ENCODE results near the gene THOC2. TPM values are rescaled to one million over a fixed set of nuclear protein-coding genes. Genes with fewer than 3 reads are reported as not detected.

The THOC2 gene
- total and polyA plus RNA-seq, 2 donors (not counting 1 experiment from before 2014, with no cell fraction given): 34.7 to 113 TPM

DNA sequence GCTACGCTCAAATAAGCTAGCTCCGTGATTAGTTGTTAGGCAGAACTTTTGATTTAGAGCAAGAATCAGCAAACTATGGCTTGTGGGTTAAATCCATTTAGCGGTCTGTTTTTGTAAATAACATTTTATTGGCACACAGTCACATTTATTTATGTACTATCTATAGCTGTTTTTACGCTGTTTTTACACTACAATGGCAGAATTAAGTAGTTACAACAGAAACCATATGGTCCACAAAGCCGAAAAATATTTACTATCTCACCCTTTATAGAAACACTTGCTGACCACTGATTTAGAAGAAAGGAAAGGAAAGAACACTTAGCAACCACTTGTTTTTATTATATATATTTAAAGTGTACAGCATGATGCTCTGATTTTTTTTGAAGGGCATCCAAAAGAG, 41.1 kb downstream of the THOC2 start:
- POLR2A ChIA-PET: interaction anchor here (0.6 kb wide), 1 partner anchor 92 kb away, joined by 9 read pairs; no protein-coding TSS in a partner anchor
- DNase-seq (no peak), ATAC-seq (ENCODE audit: low read depth) (no peak)
- Histone ChIP-seq H3K9me3 (ENCODE audit: control extremely low read depth in 1 of 3, control insufficient read depth in 2 of 3, insufficient read depth in 1 of 3, low read length in 2 of 3) (no peaks in the 10 kb centered on the region), H3K27ac (ENCODE audit: low read length in 2 of 2) (no peak overlapping the region), H3K4me2 (replicated peaks; ENCODE audit: low read depth, low read length, poor library complexity, severe bottlenecking) (no peak overlapping the region), H2AFZ (ENCODE audit: insufficient read depth, low read depth, low read length, poor library complexity, severe bottlenecking) (no peak overlapping the region), H3K27me3 (replicated peaks in 1 of 4; ENCODE audit: control extremely low read depth in 1 of 4, control insufficient read depth in 3 of 4, insufficient read depth in 4 of 4, low read length in 3 of 4) (no peaks in the 10 kb centered on the region), H3K4me3 (ENCODE audit: control extremely low read depth in 1 of 5, extremely low read depth in 1 of 5, insufficient read depth in 1 of 5, low read depth in 2 of 5, low read length in 4 of 5) (no peak overlapping the region), H3K9ac (ENCODE audit: low read length) (no peak overlapping the region), H3K36me3 (replicated peaks in 1 of 2; ENCODE audit: control extremely low read depth in 1 of 2, control insufficient read depth in 1 of 2, extremely low read depth in 1 of 2, insufficient read depth in 2 of 2, low read length in 1 of 2) (peaks cover 0 to 16% of the 10 kb centered on the region in 2 experiments), H4K20me1 (ENCODE audit: control insufficient read depth, insufficient read depth, low read length, poor library complexity, severe bottlenecking) (no peaks in the 10 kb centered on the region), H3K4me1 (ENCODE audit: control insufficient read depth in 2 of 2, insufficient read depth in 2 of 2, low read length in 2 of 2) (no peaks in the 10 kb centered on the region), H3K79me2 (ENCODE audit: control insufficient read depth, insufficient read depth, low read length) (no peaks in the 10 kb centered on the region)
- H3K4me1 Mint-ChIP-seq: no peaks in the 10 kb centered on the region
- no peak for TF ChIP-seq EZH2 (IDR thresholded peaks at IDR 0.05; ENCODE audit: borderline replicate concordance, insufficient read depth, low read depth, low read length, poor library complexity, severe bottlenecking)
- TF ChIP-seq, protein P1, sequence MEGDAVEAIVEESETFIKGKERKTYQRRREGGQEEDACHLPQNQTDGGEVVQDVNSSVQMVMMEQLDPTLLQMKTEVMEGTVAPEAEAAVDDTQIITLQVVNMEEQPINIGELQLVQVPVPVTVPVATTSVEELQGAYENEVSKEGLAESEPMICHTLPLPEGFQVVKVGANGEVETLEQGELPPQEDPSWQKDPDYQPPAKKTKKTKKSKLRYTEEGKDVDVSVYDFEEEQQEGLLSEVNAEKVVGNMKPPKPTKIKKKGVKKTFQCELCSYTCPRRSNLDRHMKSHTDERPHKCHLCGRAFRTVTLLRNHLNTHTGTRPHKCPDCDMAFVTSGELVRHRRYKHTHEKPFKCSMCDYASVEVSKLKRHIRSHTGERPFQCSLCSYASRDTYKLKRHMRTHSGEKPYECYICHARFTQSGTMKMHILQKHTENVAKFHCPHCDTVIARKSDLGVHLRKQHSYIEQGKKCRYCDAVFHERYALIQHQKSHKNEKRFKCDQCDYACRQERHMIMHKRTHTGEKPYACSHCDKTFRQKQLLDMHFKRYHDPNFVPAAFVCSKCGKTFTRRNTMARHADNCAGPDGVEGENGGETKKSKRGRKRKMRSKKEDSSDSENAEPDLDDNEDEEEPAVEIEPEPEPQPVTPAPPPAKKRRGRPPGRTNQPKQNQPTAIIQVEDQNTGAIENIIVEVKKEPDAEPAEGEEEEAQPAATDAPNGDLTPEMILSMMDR (IDR thresholded peaks at IDR 0.05): no peak
- no peaks in the 10 kb centered on the region for H3K27me3 Mint-ChIP-seq
- no CpG with 5 or more reads among the region's 5 CpGs for WGBS (ENCODE audit: insufficient coverage)
- CTCF ChIA-PET: no interaction called here
- H3K27ac Mint-ChIP-seq: no peak overlapping the region
- H3K9me3 Mint-ChIP-seq (ENCODE audit: insufficient read depth): no peaks in the 10 kb centered on the region
- intact Hi-C loops (cut with micrococcal nuclease): no loop called here
- no peak overlapping the region for H3K4me3 Mint-ChIP-seq

- TF ChIP-seq, protein P1 (IDR thresholded peaks at IDR 0.05): no peak
- TF ChIP-seq EZH2 (IDR thresholded peaks at IDR 0.05; ENCODE audit: borderline replicate concordance, insufficient read depth, low read depth, low read length, poor library complexity, severe bottlenecking): no peak
- Histone ChIP-seq H4K20me1 (ENCODE audit: control insufficient read depth, insufficient read depth, low read length, poor library complexity, severe bottlenecking) (no peaks in the 10 kb centered on the region), H3K36me3 (replicated peaks in 1 of 2; ENCODE audit: control extremely low read depth in 1 of 2, control insufficient read depth in 1 of 2, extremely low read depth in 1 of 2, insufficient read depth in 2 of 2, low read length in 1 of 2) (peaks cover 0 to 13% of the 10 kb centered on the region in 2 experiments), H2AFZ (ENCODE audit: insufficient read depth, low read depth, low read length, poor library complexity, severe bottlenecking) (no peak overlapping the region), H3K4me1 (ENCODE audit: control insufficient read depth in 2 of 2, insufficient read depth in 2 of 2, low read length in 2 of 2) (no peaks in the 10 kb centered on the region), H3K4me3 (ENCODE audit: control extremely low read depth in 1 of 5, extremely low read depth in 1 of 5, insufficient read depth in 1 of 5, low read depth in 2 of 5, low read length in 4 of 5) (no peak overlapping the region), H3K27ac (ENCODE audit: low read length in 2 of 2) (no peak overlapping the region), H3K9ac (ENCODE audit: low read length) (no peak overlapping the region), H3K4me2 (replicated peaks; ENCODE audit: low read depth, low read length, poor library complexity, severe bottlenecking) (no peak overlapping the region), H3K27me3 (replicated peaks in 1 of 4; ENCODE audit: control extremely low read depth in 1 of 4, control insufficient read depth in 3 of 4, insufficient read depth in 4 of 4, low read length in 3 of 4) (no peaks in the 10 kb centered on the region), H3K9me3 (ENCODE audit: control extremely low read depth in 1 of 3, control insufficient read depth in 2 of 3, insufficient read depth in 1 of 3, low read length in 2 of 3) (no peaks in the 10 kb centered on the region), H3K79me2 (ENCODE audit: control insufficient read depth, insufficient read depth, low read length) (no peaks in the 10 kb centered on the region)
- no peak for DNase-seq
- Mint-ChIP-seq H3K27ac (no peak overlapping the region), H3K4me3 (no peak overlapping the region), H3K27me3 (no peaks in the 10 kb centered on the region), H3K9me3 (ENCODE audit: insufficient read depth) (no peaks in the 10 kb centered on the region), H3K4me1 (peaks cover 4% of the 10 kb centered on the region)
- no peak for ATAC-seq (ENCODE audit: low read depth)
- POLR2A ChIA-PET: no interaction called here
- no CpG with 5 or more reads among the region's 1 CpG for WGBS (ENCODE audit: insufficient coverage)
- intact Hi-C loops (cut with micrococcal nuclease): no loop called here
- CTCF ChIA-PET: no interaction called here
Measured at GRCh38 chrX:123688524-123688923, 44.3 kb downstream of the THOC2 start.

Data from B cell (primary cell).